Keratinocyte (primary cell): Measurements from ENCODE around the gene SH3PXD2A. TPM values are rescaled to one million over a fixed set of nuclear protein-coding genes. Genes with fewer than 3 reads are reported as not detected.

Experiments
- DNase-seq: peaks from one replicate; pipeline ENCODE4 v3.0.0-alpha.2; 2011; ENCODE audit warnings: low read depth, missing footprints, low spot score
- FAIRE-seq: peaks from 2 replicates; lab custom pipeline; 2011; peaks lifted over from hg19 to GRCh38; lab: Jason Lieb, UNC
- H2AFZ ChIP-seq: 2 replicates; pipeline ENCODE4 v1.6.0; 2012; ENCODE audit warnings: low read length, control low read depth, inconsistent platforms; ENCODE audit not compliant: control insufficient read depth
- H3K27ac ChIP-seq: 2 replicates; pipeline ENCODE4 v1.5.1; 2011; ENCODE audit warnings: low read length; ENCODE audit not compliant: control insufficient read depth, insufficient read depth
- H3K27me3 ChIP-seq: 3 replicates; pipeline ENCODE4 v1.6.0; 2011; ENCODE audit warnings: low read length; ENCODE audit not compliant: control insufficient read depth, insufficient read depth; ENCODE audit errors: extremely low read depth
- H3K36me3 ChIP-seq, 2 experiments: 2 replicates in 1 of 2; 3 replicates in 1 of 2; pipeline ENCODE4 v1.5.1; 2011; ENCODE audit warnings: low read length in 2 of 2, mild to moderate bottlenecking in 1 of 2; ENCODE audit not compliant: control insufficient read depth in 2 of 2, insufficient read depth in 2 of 2; ENCODE audit errors: extremely low read depth in 1 of 2
- H3K4me1 ChIP-seq: 3 replicates; pipeline ENCODE4 v1.5.1; 2011; ENCODE audit warnings: low read length; ENCODE audit not compliant: control insufficient read depth, insufficient read depth; ENCODE audit errors: extremely low read depth
- H3K4me2 ChIP-seq: 3 replicates; pipeline ENCODE4 v1.6.0; 2011; ENCODE audit warnings: low read depth, low read length; ENCODE audit not compliant: control insufficient read depth, insufficient read depth; ENCODE audit errors: extremely low read depth
- H3K4me3 ChIP-seq, 3 experiments: fragments of 200-600 bp in 1 of 3; sonication (generic) in 1 of 3; 2 replicates in 2 of 3; 3 replicates in 1 of 3; pipeline ENCODE4 v1.5.1; 2011 to 2016; ENCODE audit warnings: low read length in 3 of 3, mild to moderate bottlenecking in 3 of 3, control low read depth in 2 of 3, inconsistent platforms in 1 of 3, low read depth in 1 of 3, mixed read lengths in 1 of 3, mixed run types in 1 of 3, moderate library complexity in 1 of 3; ENCODE audit not compliant: control insufficient read depth in 2 of 3, insufficient read depth in 2 of 3; ENCODE audit errors: extremely low read depth in 1 of 3
- H3K79me2 ChIP-seq: 2 replicates; pipeline ENCODE4 v1.6.0; 2012; ENCODE audit warnings: low read length; ENCODE audit not compliant: control insufficient read depth, insufficient read depth
- H3K9ac ChIP-seq: 3 replicates; pipeline ENCODE4 v1.6.0; 2011; ENCODE audit warnings: low read length; ENCODE audit not compliant: control insufficient read depth, insufficient read depth; ENCODE audit errors: extremely low read depth
- H3K9me1 ChIP-seq: 3 replicates; pipeline ENCODE4 v1.6.0; 2011; ENCODE audit warnings: low read length; ENCODE audit not compliant: control insufficient read depth, insufficient read depth; ENCODE audit errors: extremely low read depth
- H3K9me3 ChIP-seq: 2 replicates; pipeline ENCODE4 v1.5.1; 2012; ENCODE audit warnings: low read depth, low read length; ENCODE audit not compliant: control insufficient read depth
- H4K20me1 ChIP-seq: 3 replicates; pipeline ENCODE4 v1.6.0; 2011; ENCODE audit warnings: low read length; ENCODE audit not compliant: control insufficient read depth, insufficient read depth; ENCODE audit errors: extremely low read depth
- CTCF ChIP-seq, 3 experiments: IDR thresholded peaks in 1 of 3; conservative IDR thresholded peaks in 1 of 3; optimal IDR thresholded peaks in 1 of 3; 2 replicates in 2 of 3; 3 replicates in 1 of 3; pipeline versions ENCODE3 to v1.5.1; 2011; ENCODE audit warnings: low read length in 3 of 3, mild to moderate bottlenecking in 3 of 3, moderate library complexity in 2 of 3, control low read depth in 1 of 3, inconsistent platforms in 1 of 3; ENCODE audit not compliant: insufficient read depth in 2 of 3; ENCODE audit errors: extremely low read depth in 1 of 3
- EZH2 ChIP-seq: IDR thresholded peaks from one replicate; pipeline ENCODE4 v1.6.1; 2012; ENCODE audit warnings: inconsistent platforms, mild to moderate bottlenecking, low read length, moderate library complexity
- dilution Hi-C: fragments of 300-500 bp; cut with MboI; formaldehyde crosslinking; loops from one replicate; pipeline ENCODE4 v1.7.0; 2020; ENCODE audit warnings: low sequenced_read_pairs; ENCODE audit not compliant: extremely low pct_ligation_motif_present
- polyA plus RNA-seq, 5 experiments: library from polyadenylated mRNA; depleted of rRNA in 3 of 5; stranded (reverse) in 3 of 5; stranded (forward) in 1 of 5; unstranded in 1 of 5; fragments of >200 nt; gene quantifications; 1 replicate in 1 of 5; 2 replicates in 3 of 5; 3 replicates in 1 of 5; pipeline versions ENCODE4 v1.2.1 to v1.2.3, GENCODE V29; 2011 to 2012; ENCODE audit warnings: missing spikeins in 2 of 5, low read depth in 1 of 5, low replicate concordance in 1 of 5

The SH3PXD2A gene
- polyA plus RNA-seq, 1 donor (not counting 4 experiments of a cell fraction or from before 2014, with no cell fraction given), result 33.9 TPM

- Histone ChIP-seq H3K4me1 (no peaks in the 10 kb centered on the region), H3K4me2 (no peak overlapping the region), H2AFZ (no peak overlapping the region), H3K9ac (no peak overlapping the region), H4K20me1 (peaks cover 2% of the 10 kb centered on the region), H3K4me3 (no peak overlapping the region), H3K9me3 (no peaks in the 10 kb centered on the region), H3K27ac (no peak overlapping the region), H3K36me3 (peaks cover 63 to 82% of the 10 kb centered on the region in 2 experiments), H3K79me2 (no peaks in the 10 kb centered on the region), H3K9me1 (no peaks in the 10 kb centered on the region), H3K27me3 (no peaks in the 10 kb centered on the region)
- TF ChIP-seq EZH2, result no peak
- TF ChIP-seq CTCF (optimal IDR thresholded peaks at IDR 0.05 in 1 of 3, IDR thresholded peaks at IDR 0.05 in 1 of 3, conservative IDR thresholded peaks at IDR 0.05 in 1 of 3; ENCODE audit: extremely low read depth in 1 of 3, insufficient read depth in 2 of 3, low read length in 3 of 3), result no peak
- no peak for DNase-seq
- FAIRE-seq, result no peak
- dilution Hi-C loops, result no loop called here
Measured at GRCh38 chr10:103622286-103622685, 233.1 kb downstream of the SH3PXD2A start.

GRCh38 chr10:103621783-103622125 is 233.6 kb downstream of the SH3PXD2A start:
- Histone ChIP-seq H3K9me1 (no peaks in the 10 kb centered on the region), H3K4me2 (no peak overlapping the region), H3K36me3 (peaks cover 68 to 82% of the 10 kb centered on the region in 2 experiments), H3K4me1 (no peaks in the 10 kb centered on the region), H3K9me3 (no peaks in the 10 kb centered on the region), H3K27ac (no peak overlapping the region), H3K79me2 (no peaks in the 10 kb centered on the region), H3K27me3 (no peaks in the 10 kb centered on the region), H2AFZ (no peak overlapping the region), H3K4me3 (no peak overlapping the region), H4K20me1 (peaks cover 2% of the 10 kb centered on the region), H3K9ac (no peak overlapping the region)
- no peak for DNase-seq
- no peak for TF ChIP-seq EZH2
- no peak for FAIRE-seq
- dilution Hi-C loops, result no loop called here
